Kidney epithelial cell (primary cell): ENCODE results near the gene PDE11A. TPM values are rescaled to one million over a fixed set of nuclear protein-coding genes. Genes with fewer than 3 reads are reported as not detected.
"Not testable (repeated sequence)": the region's sequence is repeated elsewhere in the genome, so short reads cannot be mapped to it uniquely, and the experiment has no call there.

Experiments
- DNase-seq: peaks from one replicate; pipeline ENCODE4 v3.0.0-alpha.2; 2010; ENCODE audit warnings: low read depth
- H3K27me3 ChIP-seq: 2 replicates; pipeline ENCODE4 v1.6.0; 2011; ENCODE audit warnings: low read length; ENCODE audit not compliant: control insufficient read depth, insufficient read depth
- H3K36me3 ChIP-seq: 2 replicates; pipeline ENCODE4 v1.5.1; 2011; ENCODE audit warnings: low read length; ENCODE audit not compliant: control insufficient read depth, insufficient read depth
- H3K4me3 ChIP-seq: 2 replicates; pipeline ENCODE4 v1.5.1; 2011; ENCODE audit warnings: low read depth, mild to moderate bottlenecking, control low read depth, low read length
- CTCF ChIP-seq: IDR thresholded peaks from 2 replicates; pipeline ENCODE4 v1.5.1; 2011; ENCODE audit warnings: mild to moderate bottlenecking, moderate library complexity, low read length, control low read depth, inconsistent platforms; ENCODE audit not compliant: insufficient read depth, poor library complexity, severe bottlenecking
- total RNA-seq: library from RNA; depleted of rRNA; stranded (reverse); fragments of >200 nt; gene quantifications from 2 replicates; pipeline ENCODE4 v1.2.3, GENCODE V29; 2015

PDE11A gene
- total RNA-seq, 1 donor from 2014 or later, result 0.13 TPM

GRCh38 chr2:178044836-178045235 lies 27.7 kb downstream of the PDE11A start:
- no peak for TF ChIP-seq CTCF
- Histone ChIP-seq H3K27me3 (no peaks in the 10 kb centered on the region), H3K36me3 (no peaks in the 10 kb centered on the region), H3K4me3 (no peak overlapping the region)
- DNase-seq, result no peak

GRCh38 chr2:178043266-178043665 lies 29.3 kb downstream of the PDE11A start:
- TF ChIP-seq CTCF, result no peak
- no peak for DNase-seq
- no peaks in the 10 kb centered on the region for H3K27me3 ChIP-seq
- no peak overlapping the region for H3K4me3 ChIP-seq
- H3K36me3 ChIP-seq, result no peaks in the 10 kb centered on the region

- not testable (repeated sequence) for H3K4me3 ChIP-seq, DNase-seq, H3K27me3 ChIP-seq, H3K36me3 ChIP-seq
Measured at GRCh38 chr2:178033583-178033982, 39.0 kb downstream of the PDE11A start.

- no peak for TF ChIP-seq CTCF
Measured at GRCh38 chr2:178029342-178029741, 43.2 kb downstream of the PDE11A start.

GRCh38 chr2:178025551-178026185 lies 46.9 kb downstream of the PDE11A start:
- H3K27me3 ChIP-seq, result no peaks in the 10 kb centered on the region
- TF ChIP-seq CTCF, result no peak
- H3K36me3 ChIP-seq, result no peaks in the 10 kb centered on the region
- H3K4me3 ChIP-seq, result no peak overlapping the region
- DNase-seq, result peak; percentile 10

More at GRCh38 chr2:178029342-178029741, 43.2 kb downstream of the PDE11A start:
- H3K27me3 ChIP-seq, result no peaks in the 10 kb centered on the region
- no peaks in the 10 kb centered on the region for H3K36me3 ChIP-seq
- H3K4me3 ChIP-seq, result no peak overlapping the region
- no peak for DNase-seq

GRCh38 chr2:178018141-178018540 lies 54.4 kb downstream of the PDE11A start:
- no peaks in the 10 kb centered on the region for H3K27me3 ChIP-seq
- H3K4me3 ChIP-seq, result no peak overlapping the region
- no peak for DNase-seq
- no peak for TF ChIP-seq CTCF
- no peaks in the 10 kb centered on the region for H3K36me3 ChIP-seq
